ENCODE data around the gene DNAH12.

GRCh38 chr3:57555738-57556458 is 11.8 kb upstream of the DNAH12 start, which contains the start of gene PDE12:
- TF ChIP-seq CTCF (conservative IDR thresholded peaks at IDR 0.05 in 1 of 2, IDR thresholded peaks at IDR 0.05 in 1 of 2; ENCODE audit: low read depth in 1 of 2, low read length in 2 of 2) (no peak), EZH2 (IDR thresholded peaks at IDR 0.05; ENCODE audit: low read length, missing control alignments) (no peak)

All from fibroblast of lung (primary cell).